Naive thymus-derived CD4-positive, alpha-beta T cell (primary cell): ENCODE measurements around the gene SAPCD2. TPM values are rescaled to one million over a fixed set of nuclear protein-coding genes. Genes with fewer than 3 reads are reported as not detected.
A peak's percentile ranks its signal among the peaks of the same experiment; 100 is the strongest.

ENCODE experiments used
- ATAC-seq: fragments of 150-1000 bp; cut with Tn5 transposase; 2 replicates; pipeline ENCODE4 v1.10.0; 2021; ENCODE audit warnings: mild to moderate bottlenecking, moderate library complexity
- CTCF ChIA-PET: fragments of 350-600 bp; sonication (Branson Sonifier 250); formaldehyde crosslinking; loops from one replicate; lab custom pipeline; 2021; ENCODE audit warnings: antibody characterized with exemption; lab: Charles Lee
- POLR2A ChIA-PET: fragments of 350-600 bp; sonication (Branson Sonifier 250); formaldehyde crosslinking; loops from one replicate; lab custom pipeline; 2021; ENCODE audit warnings: antibody characterized with exemption, inconsistent platforms; lab: Charles Lee
- DNase-seq, 9 donors: peaks; one replicate each; pipeline versions ENCODE4 v3.0.0 to v3.0.0-alpha.2; 2020 to 2022; ENCODE audit warnings: mixed read lengths in 1 of 9
- H3K27ac ChIP-seq: one replicate; pipeline ENCODE4 v1.7.0; 2013; ENCODE audit warnings: mild to moderate bottlenecking, low read depth, low read length, moderate library complexity
- H3K27me3 ChIP-seq, 2 donors: one replicate each; pipeline ENCODE4 v1.7.0; 2013; ENCODE audit warnings: low read length in 2 of 2, mild to moderate bottlenecking in 2 of 2, moderate library complexity in 2 of 2; ENCODE audit not compliant: control insufficient read depth in 2 of 2, insufficient read depth in 2 of 2
- H3K36me3 ChIP-seq, 3 experiments: 1 replicate in 2 of 3; 2 replicates in 1 of 3; pipeline ENCODE4 v1.7.0; 2013; ENCODE audit warnings: low read length in 3 of 3, mild to moderate bottlenecking in 3 of 3, moderate library complexity in 1 of 3; ENCODE audit not compliant: insufficient read depth in 3 of 3, control insufficient read depth in 2 of 3
- H3K4me1 ChIP-seq, 2 donors: one replicate each; pipeline ENCODE4 v1.7.0; 2013; ENCODE audit warnings: low read length in 2 of 2, mild to moderate bottlenecking in 2 of 2, moderate library complexity in 1 of 2; ENCODE audit not compliant: control insufficient read depth in 2 of 2, insufficient read depth in 2 of 2
- H3K4me3 ChIP-seq: 2 replicates; pipeline ENCODE4 v1.7.0; 2013; ENCODE audit warnings: mild to moderate bottlenecking, low read length
- H3K9me3 ChIP-seq, 3 experiments: 1 replicate in 2 of 3; 2 replicates in 1 of 3; pipeline ENCODE4 v1.7.0; 2013; ENCODE audit warnings: low read length in 3 of 3; ENCODE audit not compliant: control insufficient read depth in 2 of 3
- H3K27ac Mint-ChIP-seq, 9 donors: one replicate each; pipeline ENCODE4 v1.8.0; 2020 to 2022; ENCODE audit warnings: mixed read lengths in 9 of 9, mild to moderate bottlenecking in 8 of 9, moderate library complexity in 5 of 9, inconsistent platforms in 2 of 9
- H3K27me3 Mint-ChIP-seq, 5 donors: one replicate each; pipeline ENCODE4 v1.8.0; 2021 to 2022; ENCODE audit warnings: mixed read lengths in 5 of 5, mild to moderate bottlenecking in 1 of 5
- H3K36me3 Mint-ChIP-seq, 5 donors: one replicate each; pipeline ENCODE4 v1.8.0; 2020 to 2022; ENCODE audit warnings: mixed read lengths in 5 of 5, mild to moderate bottlenecking in 3 of 5, inconsistent platforms in 1 of 5
- H3K4me1 Mint-ChIP-seq, 7 donors: one replicate each; pipeline ENCODE4 v1.8.0; 2020 to 2022; ENCODE audit warnings: mixed read lengths in 7 of 7, mild to moderate bottlenecking in 3 of 7, inconsistent platforms in 1 of 7
- H3K4me3 Mint-ChIP-seq, 10 donors: one replicate each; pipeline ENCODE4 v1.8.0; 2020 to 2022; ENCODE audit warnings: mild to moderate bottlenecking in 10 of 10, mixed read lengths in 10 of 10, moderate library complexity in 6 of 10, inconsistent platforms in 2 of 10
- H3K9me3 Mint-ChIP-seq, 11 donors: one replicate each; pipeline ENCODE4 v1.8.0; 2020 to 2022; ENCODE audit warnings: mixed read lengths in 11 of 11, mild to moderate bottlenecking in 4 of 11, inconsistent platforms in 1 of 11, moderate library complexity in 1 of 11
- intact Hi-C, 2 donors: fragments of 100-400 bp; cut with micrococcal nuclease; formaldehyde crosslinking; loops; one replicate each; pipeline ENCODE4 v1.15.1; 2023
- polyA plus RNA-seq, 2 donors: library from polyadenylated mRNA; unstranded; fragments of 300-500 nt; fragmentation: Illumina TruSeq; gene quantifications; one replicate each; pipeline ENCODE4 v1.2.3, GENCODE V29; 2021
- total RNA-seq, 6 experiments: library from RNA in 5 of 6; stranded (reverse) in 5 of 6; gene quantifications; 1 replicate in 5 of 6; 2 replicates in 1 of 6; pipeline ENCODE4 v1.2.3 and lab custom pipeline; 2021 to 2026

SAPCD2 gene
- total and polyA plus RNA-seq, 7 experiments from 2014 or later = 0.16 to 22.1 (median 0.47) TPM; not detected in 1

GRCh38 chr9:137111788-137112563 lies 41.6 kb upstream of the SAPCD2 start:
- Mint-ChIP-seq H3K27me3 (no peaks in the 10 kb centered on the region), H3K36me3 (peaks cover 0 to 3% (median 0%) of the 10 kb centered on the region in 5 donors), H3K9me3 (no peaks in the 10 kb centered on the region), H3K4me1 (peaks cover 0 to 11% (median 5%) of the 10 kb centered on the region in 7 donors), H3K4me3 (peak overlapping the region in 4 of 10 donors; percentile 19 to 75 (median 32)), H3K27ac (no peak overlapping the region)
- Histone ChIP-seq H3K27ac (no peak overlapping the region), H3K36me3 (peaks cover 0 to 62% (median 4%) of the 10 kb centered on the region in 3 experiments), H3K4me3 (no peak overlapping the region), H3K9me3 (no peaks in the 10 kb centered on the region), H3K27me3 (no peaks in the 10 kb centered on the region), H3K4me1 (peaks cover 0 to 4% of the 10 kb centered on the region in 2 donors)
- ATAC-seq (no peak), DNase-seq (no peak)
- CTCF ChIA-PET = no interaction called here
- intact Hi-C loops = no loop called here
- POLR2A ChIA-PET = no interaction called here

- Mint-ChIP-seq H3K36me3 (peaks cover 0 to 3% (median 0%) of the 10 kb centered on the region in 5 donors), H3K9me3 (no peaks in the 10 kb centered on the region), H3K4me3 (peak overlapping the region in 6 of 10 donors; percentile 16 to 75 (median 30)), H3K27ac (peak overlapping the region in 2 of 9 donors; percentile 40 to 81), H3K27me3 (no peaks in the 10 kb centered on the region), H3K4me1 (peaks cover 0 to 11% (median 5%) of the 10 kb centered on the region in 7 donors)
- Histone ChIP-seq H3K36me3 (peaks cover 0 to 71% (median 4%) of the 10 kb centered on the region in 3 experiments), H3K27ac (no peak overlapping the region), H3K4me1 (peaks cover 0 to 4% of the 10 kb centered on the region in 2 donors), H3K9me3 (no peaks in the 10 kb centered on the region), H3K4me3 (no peak overlapping the region), H3K27me3 (no peaks in the 10 kb centered on the region)
- intact Hi-C loops = no loop called here
- POLR2A ChIA-PET = no interaction called here
- ATAC-seq = no peak
- CTCF ChIA-PET = no interaction called here
- no peak for DNase-seq
Observed at GRCh38 chr9:137110911-137111787, 40.8 kb upstream of the SAPCD2 start.

GRCh38 chr9:137110147-137110910 lies 40.0 kb upstream of the SAPCD2 start:
- Mint-ChIP-seq H3K27me3 (no peaks in the 10 kb centered on the region), H3K9me3 (no peaks in the 10 kb centered on the region), H3K36me3 (peaks cover 0 to 3% (median 0%) of the 10 kb centered on the region in 5 donors), H3K4me3 (peak overlapping the region in 3 of 10 donors; percentile 16 to 73 (median 68)), H3K4me1 (peaks cover 0 to 11% (median 5%) of the 10 kb centered on the region in 7 donors), H3K27ac (no peak overlapping the region)
- intact Hi-C loops = no loop called here
- Histone ChIP-seq H3K4me3 (no peak overlapping the region), H3K4me1 (peaks cover 0 to 4% of the 10 kb centered on the region in 2 donors), H3K9me3 (no peaks in the 10 kb centered on the region), H3K27me3 (no peaks in the 10 kb centered on the region), H3K36me3 (peaks cover 1 to 79% (median 4%) of the 10 kb centered on the region in 3 experiments), H3K27ac (no peak overlapping the region)
- DNase-seq = no peak
- ChIA-PET POLR2A (no interaction called here), CTCF (no interaction called here)
- ATAC-seq = no peak

GRCh38 chr9:137109250-137110146 lies 39.1 kb upstream of the SAPCD2 start:
- Histone ChIP-seq H3K36me3 (peaks cover 4 to 87% (median 9%) of the 10 kb centered on the region in 3 experiments), H3K4me1 (peaks cover 0 to 4% of the 10 kb centered on the region in 2 donors), H3K9me3 (no peaks in the 10 kb centered on the region), H3K4me3 (no peak overlapping the region), H3K27me3 (no peaks in the 10 kb centered on the region), H3K27ac (no peak overlapping the region)
- H3K27me3 Mint-ChIP-seq = no peaks in the 10 kb centered on the region
- no peak overlapping the region for H3K4me3 Mint-ChIP-seq
- DNase-seq = no peak
- peaks cover 0 to 11% (median 5%) of the 10 kb centered on the region in 7 donors for H3K4me1 Mint-ChIP-seq
- peaks cover 0 to 5% (median 0%) of the 10 kb centered on the region in 5 donors for H3K36me3 Mint-ChIP-seq
- ChIA-PET CTCF (no interaction called here), POLR2A (interaction anchor here (1.2 kb wide), 1 partner anchor 14 kb away, joined by 7 read pairs; no protein-coding TSS in a partner anchor)
- intact Hi-C loops = no loop called here
- no peaks in the 10 kb centered on the region for H3K9me3 Mint-ChIP-seq
- ATAC-seq = no peak
- no peak overlapping the region for H3K27ac Mint-ChIP-seq

GRCh38 chr9:137108608-137109249 lies 38.4 kb upstream of the SAPCD2 start:
- H3K9me3 Mint-ChIP-seq = peaks cover 0 to 2% (median 0%) of the 10 kb centered on the region in 11 donors
- DNase-seq = no peak
- intact Hi-C loops = no loop called here
- ChIA-PET CTCF (no interaction called here), POLR2A (interaction anchor here (0.6 to 1.2 kb wide), 2 partner anchors 10 to 13 kb away, joined by 4 to 7 read pairs; no protein-coding TSS in a partner anchor)
- ATAC-seq = no peak
- peaks cover 0 to 5% (median 0%) of the 10 kb centered on the region in 5 donors for H3K36me3 Mint-ChIP-seq
- Histone ChIP-seq H3K27ac (no peak overlapping the region), H3K9me3 (no peaks in the 10 kb centered on the region), H3K4me3 (no peak overlapping the region), H3K27me3 (no peaks in the 10 kb centered on the region), H3K36me3 (peaks cover 7 to 95% (median 16%) of the 10 kb centered on the region in 3 experiments), H3K4me1 (peaks cover 0 to 4% of the 10 kb centered on the region in 2 donors)
- H3K4me3 Mint-ChIP-seq = no peak overlapping the region
- peaks cover 0 to 11% (median 5%) of the 10 kb centered on the region in 7 donors for H3K4me1 Mint-ChIP-seq
- no peak overlapping the region for H3K27ac Mint-ChIP-seq
- H3K27me3 Mint-ChIP-seq = no peaks in the 10 kb centered on the region
